Stomach (tissue), 4 donors: ENCODE data around the gene PDCL2.

Experiments used
- CTCF ChIP-seq, 7 experiments: fragments of 450-650 bp in 4 of 7; fragments of 200-600 bp in 3 of 7; sonication (generic) in 3 of 7; IDR thresholded peaks; one replicate each; pipeline ENCODE4 v1.5.1; 2016 to 2019; ENCODE audit warnings: antibody characterized with exemption in 7 of 7, control low read depth in 2 of 7, mild to moderate bottlenecking in 1 of 7
- EP300 ChIP-seq: sonication (generic); formaldehyde crosslinking; IDR thresholded peaks from one replicate; pipeline ENCODE4 v1.6.1; 2017; ENCODE audit warnings: antibody characterized with exemption
- POLR2AphosphoS5 ChIP-seq, 3 donors: sonication (generic); formaldehyde crosslinking; IDR thresholded peaks; one replicate each; pipeline ENCODE4 v1.6.1; 2016; ENCODE audit warnings: antibody characterized with exemption in 3 of 3

GRCh38 chr4:55574252-55574651 lies 17.8 kb downstream of the PDCL2 start:
- no peak for TF ChIP-seq EP300
- no peak for TF ChIP-seq CTCF (IDR thresholded peaks at IDR 0.05)
- TF ChIP-seq POLR2AphosphoS5 (IDR thresholded peaks at IDR 0.05), result no peak
